Common myeloid progenitor, CD34-positive (primary cell): ENCODE results near the gene COL23A1.

ENCODE experiments used
- CTCF ChIA-PET: fragments of 350-600 bp; sonication (Branson Sonifier 250); formaldehyde crosslinking; loops from one replicate; lab custom pipeline; 2021; ENCODE audit warnings: antibody characterized with exemption; lab: Charles Lee
- POLR2A ChIA-PET: fragments of 350-600 bp; sonication (Branson Sonifier 250); formaldehyde crosslinking; loops from one replicate; lab custom pipeline; 2021; ENCODE audit warnings: antibody characterized with exemption; lab: Charles Lee
- DNase-seq, 3 donors: peaks; one replicate each; pipeline versions ENCODE4 v3.0.0 to v3.0.0-alpha.2; 2013
- H3K27ac ChIP-seq, 2 experiments: 1 replicate in 1 of 2; 2 replicates in 1 of 2; pipeline ENCODE4 v1.7.0; 2013; ENCODE audit warnings: inconsistent platforms in 2 of 2, low read length in 2 of 2, mild to moderate bottlenecking in 2 of 2, low read depth in 1 of 2, moderate library complexity in 1 of 2; ENCODE audit not compliant: severe bottlenecking in 2 of 2, insufficient read depth in 1 of 2, poor library complexity in 1 of 2
- H3K27me3 ChIP-seq, 5 experiments: replicated peaks in 2 of 5; 1 replicate in 3 of 5; 2 replicates in 2 of 5; pipeline versions ENCODE4 v1.6.1 to v1.7.0; 2013; ENCODE audit warnings: low read length in 4 of 5, mild to moderate bottlenecking in 2 of 5, moderate library complexity in 2 of 5, inconsistent platforms in 1 of 5; ENCODE audit not compliant: insufficient read depth in 5 of 5, control insufficient read depth in 4 of 5
- H3K36me3 ChIP-seq, 4 experiments: 1 replicate in 2 of 4; 2 replicates in 2 of 4; pipeline versions ENCODE4 v1.6.1 to v1.7.0; 2013; ENCODE audit warnings: low read length in 3 of 4, control low read depth in 1 of 4, mild to moderate bottlenecking in 1 of 4; ENCODE audit not compliant: control insufficient read depth in 4 of 4, insufficient read depth in 4 of 4
- H3K4me1 ChIP-seq, 4 experiments: 1 replicate in 3 of 4; 2 replicates in 1 of 4; pipeline versions ENCODE4 v1.6.1 to v1.7.1; 2013; ENCODE audit warnings: low read length in 3 of 4, mild to moderate bottlenecking in 3 of 4, control low read depth in 1 of 4, inconsistent platforms in 1 of 4, moderate library complexity in 1 of 4; ENCODE audit not compliant: control insufficient read depth in 4 of 4, insufficient read depth in 4 of 4; ENCODE audit errors: control extremely low read depth in 1 of 4
- H3K4me3 ChIP-seq, 7 experiments: 1 replicate in 4 of 7; 2 replicates in 3 of 7; pipeline versions ENCODE4 v1.5.1 to v1.7.0; 2013; ENCODE audit warnings: mild to moderate bottlenecking in 7 of 7, low read length in 6 of 7, moderate library complexity in 6 of 7, inconsistent platforms in 2 of 7, low read depth in 2 of 7, control low read depth in 1 of 7; ENCODE audit not compliant: insufficient read depth in 4 of 7, control insufficient read depth in 1 of 7; ENCODE audit errors: extremely low read depth in 1 of 7
- H3K9me3 ChIP-seq, 5 experiments: 1 replicate in 4 of 5; 2 replicates in 1 of 5; pipeline versions ENCODE4 v1.6.1 to v1.7.1; 2013; ENCODE audit warnings: low read length in 4 of 5, mild to moderate bottlenecking in 2 of 5, inconsistent platforms in 1 of 5, low read depth in 1 of 5, moderate library complexity in 1 of 5; ENCODE audit not compliant: control insufficient read depth in 4 of 5, insufficient read depth in 2 of 5; ENCODE audit errors: control extremely low read depth in 1 of 5
- WGBS: methylation state at CpG from one replicate; pipeline ENCODE4 v1.1.5; 2013; ENCODE audit not compliant: insufficient coverage; 5-methylcytosine and 5-hydroxymethylcytosine counted together

COL23A1 gene

GRCh38 chr5:178537467-178538371, 52.5 kb downstream of the COL23A1 start:
- POLR2A ChIA-PET = no interaction called here
- Histone ChIP-seq H3K27me3 (peaks cover 0 to 3% (median 0%) of the 10 kb centered on the region in 5 experiments), H3K36me3 (no peaks in the 10 kb centered on the region), H3K27ac (no peak overlapping the region), H3K4me1 (peaks cover 0 to 3% (median 0%) of the 10 kb centered on the region in 4 experiments), H3K9me3 (no peaks in the 10 kb centered on the region), H3K4me3 (no peak overlapping the region)
- CTCF ChIA-PET = interaction anchor here (1.1 kb wide), 1 partner anchor 14 kb away, joined by 3 read pairs; no protein-coding TSS in a partner anchor
- no peak for DNase-seq
- 89% methylated on average over 27 of the region's 31 CpGs for WGBS

- peaks cover 0 to 3% (median 0%) of the 10 kb centered on the region in 5 experiments for H3K27me3 ChIP-seq
- H3K4me3 ChIP-seq = no peak overlapping the region
- POLR2A ChIA-PET = no interaction called here
- no peaks in the 10 kb centered on the region for H3K36me3 ChIP-seq
- WGBS = 89% methylated on average over 26 of the region's 26 CpGs
- no peak overlapping the region for H3K27ac ChIP-seq
- CTCF ChIA-PET = no interaction called here
- H3K4me1 ChIP-seq = peaks cover 0 to 6% (median 0%) of the 10 kb centered on the region in 4 experiments
- no peaks in the 10 kb centered on the region for H3K9me3 ChIP-seq
- DNase-seq = no peak
These were observed 53.4 kb downstream of the COL23A1 start for GRCh38 chr5:178536541-178537466.

GRCh38 chr5:178535299-178536175, 54.7 kb downstream of the COL23A1 start:
- WGBS = 86% methylated on average over 18 of the region's 20 CpGs
- peaks cover 0 to 6% (median 0%) of the 10 kb centered on the region in 5 experiments for H3K27me3 ChIP-seq
- CTCF ChIA-PET = no interaction called here
- H3K4me1 ChIP-seq = peaks cover 0 to 6% (median 0%) of the 10 kb centered on the region in 4 experiments
- no peaks in the 10 kb centered on the region for H3K9me3 ChIP-seq
- POLR2A ChIA-PET = no interaction called here
- H3K4me3 ChIP-seq = no peak overlapping the region
- peak; percentile 60 to 90 (median 75) for DNase-seq
- H3K36me3 ChIP-seq = no peaks in the 10 kb centered on the region
- H3K27ac ChIP-seq = no peak overlapping the region

GRCh38 chr5:178533136-178533535, 57.1 kb downstream of the COL23A1 start:
- no peak for DNase-seq
- Histone ChIP-seq H3K27ac (no peak overlapping the region), H3K4me1 (peaks cover 0 to 6% (median 0%) of the 10 kb centered on the region in 4 experiments), H3K27me3 (peaks cover 0 to 8% (median 0%) of the 10 kb centered on the region in 5 experiments), H3K36me3 (no peaks in the 10 kb centered on the region), H3K4me3 (no peak overlapping the region), H3K9me3 (no peaks in the 10 kb centered on the region)
- POLR2A ChIA-PET = no interaction called here
- 96% methylated on average over 9 of the region's 10 CpGs for WGBS
- CTCF ChIA-PET = interaction anchor here (0.8 kb wide), 1 partner anchor 57 kb away, joined by 3 read pairs; the partner anchor contains the start of gene COL23A1

- ChIA-PET CTCF (interaction anchor here (0.8 kb wide), 1 partner anchor 58 kb away, joined by 3 read pairs; the partner anchor contains the start of gene COL23A1), POLR2A (no interaction called here)
- Histone ChIP-seq H3K27ac (no peak overlapping the region), H3K4me1 (peaks cover 0 to 6% (median 0%) of the 10 kb centered on the region in 4 experiments), H3K36me3 (no peaks in the 10 kb centered on the region), H3K9me3 (no peaks in the 10 kb centered on the region), H3K27me3 (peaks cover 0 to 5% (median 0%) of the 10 kb centered on the region in 5 experiments), H3K4me3 (no peak overlapping the region)
- no peak for DNase-seq
- WGBS = 31% methylated on average over 5 of the region's 7 CpGs
These were observed 57.5 kb downstream of the COL23A1 start for GRCh38 chr5:178532666-178533065.

GRCh38 chr5:178532236-178532635, 58.0 kb downstream of the COL23A1 start:
- H3K4me1 ChIP-seq = peaks cover 0 to 6% (median 0%) of the 10 kb centered on the region in 4 experiments
- no peak overlapping the region for H3K27ac ChIP-seq
- no peak overlapping the region for H3K4me3 ChIP-seq
- no peak for DNase-seq
- no peaks in the 10 kb centered on the region for H3K9me3 ChIP-seq
- peaks cover 0 to 5% (median 0%) of the 10 kb centered on the region in 5 experiments for H3K27me3 ChIP-seq
- H3K36me3 ChIP-seq = no peaks in the 10 kb centered on the region
- WGBS = 98% methylated on average over 5 of the region's 5 CpGs
- ChIA-PET CTCF (interaction anchor here (0.7 kb wide), 1 partner anchor 254 kb away, joined by 3 read pairs; no protein-coding TSS in a partner anchor), POLR2A (no interaction called here)
